K562 (cell line): ENCODE results near the gene ZDHHC14. TPM values are rescaled to one million over a fixed set of nuclear protein-coding genes. Genes with fewer than 3 reads are reported as not detected.

Experiments used
- DPF2 ChIP-seq: fragments of 450-650 bp; IDR thresholded peaks from 2 replicates; pipeline ENCODE4 v1.6.1; 2016
- HCFC1 ChIP-seq: IDR thresholded peaks from 2 replicates; pipeline ENCODE4 v1.6.1; 2012; ENCODE audit warnings: low read depth, low read length, improper control_type of control experiment
- MAFG ChIP-seq: fragments of 450-650 bp; conservative IDR thresholded peaks from 2 replicates; pipeline ENCODE4 v1.6.1; 2016; ENCODE audit warnings: missing genetic modification characterization, missing compliant biosample characterization
- MTA3 ChIP-seq: fragments of 450-650 bp; formaldehyde crosslinking; IDR thresholded peaks from 2 replicates; pipeline ENCODE4 v1.6.1; 2017; ENCODE audit warnings: mild to moderate bottlenecking, borderline replicate concordance
- RBBP5 ChIP-seq: fragments of 200-600 bp; sonication (generic); IDR thresholded peaks from 2 replicates; pipeline ENCODE4 v1.6.1; 2012; ENCODE audit warnings: borderline replicate concordance, mild to moderate bottlenecking, low read length, control low read depth, inconsistent platforms; ENCODE audit not compliant: insufficient read depth, poor library complexity, severe bottlenecking
- SAP30 ChIP-seq: fragments of 200-600 bp; sonication (generic); IDR thresholded peaks from 2 replicates; pipeline ENCODE4 v1.6.1; 2012; ENCODE audit warnings: borderline replicate concordance, low read depth, mild to moderate bottlenecking, moderate library complexity, low read length, control low read depth, inconsistent platforms; ENCODE audit not compliant: insufficient read depth, poor library complexity, severe bottlenecking
- SMARCB1 ChIP-seq: IDR thresholded peaks from 2 replicates; pipeline ENCODE4 v1.6.1; 2011; ENCODE audit warnings: improper control_type of control experiment, low read depth; ENCODE audit not compliant: insufficient read length
- XRCC4 ChIP-seq: IDR thresholded peaks from one replicate; pipeline ENCODE4 v1.6.1; 2011; ENCODE audit not compliant: insufficient read depth, insufficient read length; ENCODE audit errors: extremely low read depth
- ZNF143 ChIP-seq: sonication (generic); formaldehyde crosslinking; IDR thresholded peaks from 2 replicates; pipeline ENCODE4 v1.9.0; 2022; ENCODE audit warnings: mild to moderate bottlenecking, missing genetic modification reagents
- polyA plus RNA-seq, 8 experiments: library from polyadenylated mRNA; depleted of rRNA in 4 of 8; stranded (reverse) in 5 of 8; unstranded in 3 of 8; fragments of >200 nt; fragmentation: Nextera tagmentation in 2 of 8; fragmentation: Illumina TruSeq in 1 of 8; extraction: Ambion mirVana in 2 of 8; extraction: Trizol in 1 of 8; gene quantifications; 2 replicates each; pipeline versions ENCODE4 v1.2.1 to v1.2.3, GENCODE V29; 2011 to 2014; ENCODE audit warnings: inconsistent platforms in 1 of 8, missing spikeins in 1 of 8
- total RNA-seq, 7 experiments: library from RNA; depleted of rRNA in 6 of 7; stranded (reverse); fragments of >200 nt in 6 of 7; fragmentation: Illumina TruSeq in 2 of 7; extraction: Trizol in 2 of 7; gene quantifications; 2 replicates each; pipeline versions ENCODE4 v1.2.1 to v1.2.3, GENCODE V29; 2011 to 2021; ENCODE audit warnings: low replicate concordance in 1 of 7
- TF ChIP-seq, protein P1 (sequence below): sonication (generic); formaldehyde crosslinking; IDR thresholded peaks from 2 replicates; pipeline ENCODE4 v1.8.1; 2023; ENCODE audit warnings: mild to moderate bottlenecking, missing genetic modification reagents
- TF ChIP-seq, protein P2 (sequence below): fragments of 450-650 bp; IDR thresholded peaks from one replicate; pipeline ENCODE4 v1.6.1; 2018; ENCODE audit warnings: mild to moderate bottlenecking, moderate library complexity; ENCODE audit not compliant: partially characterized antibody
- TF ChIP-seq, protein P3 (sequence below): fragments of 450-650 bp; IDR thresholded peaks from 2 replicates; pipeline ENCODE4 v1.6.1; 2016; ENCODE audit warnings: antibody characterized with exemption
- TF ChIP-seq, protein P4 (sequence below): sonication (generic); formaldehyde crosslinking; IDR thresholded peaks from 2 replicates; pipeline ENCODE4 v1.8.1; 2023; ENCODE audit warnings: mild to moderate bottlenecking, missing genetic modification reagents
- TF ChIP-seq, protein P5 (sequence below), 2 experiments: fragments of 200-800 bp in 1 of 2; sonication (Bioruptor generic) in 1 of 2; sonication (generic) in 1 of 2; formaldehyde crosslinking in 1 of 2; IDR thresholded peaks in 1 of 2; conservative IDR thresholded peaks in 1 of 2; 2 replicates each; pipeline versions ENCODE4 v1.5.0 to v1.6.1; 2016 to 2020; ENCODE audit warnings: missing compliant biosample characterization in 1 of 2, missing genetic modification characterization in 1 of 2, missing genetic modification reagents in 1 of 2
- TF ChIP-seq, protein P6 (sequence below): fragments of 250-450 bp; sonication (Bioruptor Pico); IDR thresholded peaks from 2 replicates; pipeline ENCODE4 v1.4.0; 2020; ENCODE audit warnings: borderline replicate concordance

ZDHHC14 gene
- total and polyA plus RNA-seq, 9 of the 15 experiments (the other 6 are each of a cell fraction or from before 2014, with no cell fraction given): 0.92 to 23.1 (median 13.8) TPM

DNA sequence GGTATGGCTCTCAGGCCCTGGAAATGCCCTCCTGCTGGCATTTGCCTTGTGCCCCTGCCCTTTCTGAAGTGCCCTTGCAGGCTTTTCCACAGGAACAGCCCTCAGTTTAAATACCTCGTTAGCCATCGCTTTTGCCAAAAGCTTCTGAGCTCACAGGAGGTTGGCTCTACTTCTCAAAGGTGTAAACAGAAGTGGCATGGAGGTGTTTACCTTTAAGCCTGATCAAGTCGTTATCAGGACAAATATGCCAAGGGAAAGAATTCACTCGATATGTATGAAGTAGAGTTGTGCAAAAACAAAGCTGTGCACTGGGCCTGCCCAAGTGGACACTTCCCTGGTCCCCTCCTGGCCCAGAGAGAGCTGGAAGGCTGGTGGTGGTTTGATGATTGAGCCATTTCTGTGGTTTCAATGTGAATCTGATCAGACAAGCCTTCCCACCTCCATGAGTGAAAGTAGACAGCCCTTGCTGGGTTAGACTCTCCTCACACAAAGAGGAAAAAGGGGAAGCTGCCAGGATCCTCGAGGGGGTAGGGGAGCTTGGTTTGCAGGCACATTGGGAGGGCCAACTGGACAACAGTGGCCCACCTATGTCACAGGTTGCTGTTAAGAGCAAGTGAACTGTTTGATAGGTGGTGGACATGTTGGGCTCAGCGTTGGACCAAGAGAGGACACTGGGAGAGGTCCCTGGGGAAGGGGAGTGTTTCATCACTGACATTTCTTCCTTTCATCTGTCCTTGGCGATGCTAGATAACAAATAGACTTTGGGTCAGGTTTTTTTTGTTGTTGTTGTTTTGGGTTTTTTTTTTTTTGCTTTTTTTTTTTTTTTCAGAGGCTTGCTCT is 98.7 kb downstream of the ZDHHC14 start (continued):
- TF ChIP-seq, protein P1, sequence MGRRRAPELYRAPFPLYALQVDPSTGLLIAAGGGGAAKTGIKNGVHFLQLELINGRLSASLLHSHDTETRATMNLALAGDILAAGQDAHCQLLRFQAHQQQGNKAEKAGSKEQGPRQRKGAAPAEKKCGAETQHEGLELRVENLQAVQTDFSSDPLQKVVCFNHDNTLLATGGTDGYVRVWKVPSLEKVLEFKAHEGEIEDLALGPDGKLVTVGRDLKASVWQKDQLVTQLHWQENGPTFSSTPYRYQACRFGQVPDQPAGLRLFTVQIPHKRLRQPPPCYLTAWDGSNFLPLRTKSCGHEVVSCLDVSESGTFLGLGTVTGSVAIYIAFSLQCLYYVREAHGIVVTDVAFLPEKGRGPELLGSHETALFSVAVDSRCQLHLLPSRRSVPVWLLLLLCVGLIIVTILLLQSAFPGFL (CRISPR knock-in tag): no peak
- TF ChIP-seq, protein P2, sequence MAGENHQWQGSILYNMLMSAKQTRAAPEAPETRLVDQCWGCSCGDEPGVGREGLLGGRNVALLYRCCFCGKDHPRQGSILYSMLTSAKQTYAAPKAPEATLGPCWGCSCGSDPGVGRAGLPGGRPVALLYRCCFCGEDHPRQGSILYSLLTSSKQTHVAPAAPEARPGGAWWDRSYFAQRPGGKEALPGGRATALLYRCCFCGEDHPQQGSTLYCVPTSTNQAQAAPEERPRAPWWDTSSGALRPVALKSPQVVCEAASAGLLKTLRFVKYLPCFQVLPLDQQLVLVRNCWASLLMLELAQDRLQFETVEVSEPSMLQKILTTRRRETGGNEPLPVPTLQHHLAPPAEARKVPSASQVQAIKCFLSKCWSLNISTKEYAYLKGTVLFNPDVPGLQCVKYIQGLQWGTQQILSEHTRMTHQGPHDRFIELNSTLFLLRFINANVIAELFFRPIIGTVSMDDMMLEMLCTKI: no peak
- TF ChIP-seq XRCC4 (no peak), SMARCB1 (no peak), RBBP5 (no peak), DPF2 (peak; percentile 54; the same call in 1 of the 2 replicates), MAFG (tag) (no peak), ZNF143 (CRISPR knock-in tag) (0 out of 2 replicates have a peak, but pooled peaks have one; percentile 20), MTA3 (no peak), SAP30 (no peak), HCFC1 (no peak)
- TF ChIP-seq, protein P3, sequence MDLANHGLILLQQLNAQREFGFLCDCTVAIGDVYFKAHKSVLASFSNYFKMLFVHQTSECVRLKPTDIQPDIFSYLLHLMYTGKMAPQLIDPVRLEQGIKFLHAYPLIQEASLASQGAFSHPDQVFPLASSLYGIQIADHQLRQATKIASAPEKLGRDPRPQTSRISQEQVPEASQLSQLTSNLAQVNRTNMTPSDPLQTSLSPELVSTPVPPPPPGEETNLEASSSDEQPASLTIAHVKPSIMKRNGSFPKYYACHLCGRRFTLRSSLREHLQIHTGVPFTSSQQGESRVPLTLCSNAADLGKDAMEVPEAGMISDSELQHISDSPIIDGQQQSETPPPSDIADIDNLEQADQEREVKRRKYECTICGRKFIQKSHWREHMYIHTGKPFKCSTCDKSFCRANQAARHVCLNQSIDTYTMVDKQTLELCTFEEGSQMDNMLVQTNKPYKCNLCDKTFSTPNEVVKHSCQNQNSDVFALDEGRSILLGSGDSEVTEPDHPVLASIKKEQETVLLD: no peak
- TF ChIP-seq, protein P4, sequence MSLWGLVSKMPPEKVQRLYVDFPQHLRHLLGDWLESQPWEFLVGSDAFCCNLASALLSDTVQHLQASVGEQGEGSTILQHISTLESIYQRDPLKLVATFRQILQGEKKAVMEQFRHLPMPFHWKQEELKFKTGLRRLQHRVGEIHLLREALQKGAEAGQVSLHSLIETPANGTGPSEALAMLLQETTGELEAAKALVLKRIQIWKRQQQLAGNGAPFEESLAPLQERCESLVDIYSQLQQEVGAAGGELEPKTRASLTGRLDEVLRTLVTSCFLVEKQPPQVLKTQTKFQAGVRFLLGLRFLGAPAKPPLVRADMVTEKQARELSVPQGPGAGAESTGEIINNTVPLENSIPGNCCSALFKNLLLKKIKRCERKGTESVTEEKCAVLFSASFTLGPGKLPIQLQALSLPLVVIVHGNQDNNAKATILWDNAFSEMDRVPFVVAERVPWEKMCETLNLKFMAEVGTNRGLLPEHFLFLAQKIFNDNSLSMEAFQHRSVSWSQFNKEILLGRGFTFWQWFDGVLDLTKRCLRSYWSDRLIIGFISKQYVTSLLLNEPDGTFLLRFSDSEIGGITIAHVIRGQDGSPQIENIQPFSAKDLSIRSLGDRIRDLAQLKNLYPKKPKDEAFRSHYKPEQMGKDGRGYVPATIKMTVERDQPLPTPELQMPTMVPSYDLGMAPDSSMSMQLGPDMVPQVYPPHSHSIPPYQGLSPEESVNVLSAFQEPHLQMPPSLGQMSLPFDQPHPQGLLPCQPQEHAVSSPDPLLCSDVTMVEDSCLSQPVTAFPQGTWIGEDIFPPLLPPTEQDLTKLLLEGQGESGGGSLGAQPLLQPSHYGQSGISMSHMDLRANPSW (CRISPR knock-in tag): no peak
- TF ChIP-seq, protein P5, sequence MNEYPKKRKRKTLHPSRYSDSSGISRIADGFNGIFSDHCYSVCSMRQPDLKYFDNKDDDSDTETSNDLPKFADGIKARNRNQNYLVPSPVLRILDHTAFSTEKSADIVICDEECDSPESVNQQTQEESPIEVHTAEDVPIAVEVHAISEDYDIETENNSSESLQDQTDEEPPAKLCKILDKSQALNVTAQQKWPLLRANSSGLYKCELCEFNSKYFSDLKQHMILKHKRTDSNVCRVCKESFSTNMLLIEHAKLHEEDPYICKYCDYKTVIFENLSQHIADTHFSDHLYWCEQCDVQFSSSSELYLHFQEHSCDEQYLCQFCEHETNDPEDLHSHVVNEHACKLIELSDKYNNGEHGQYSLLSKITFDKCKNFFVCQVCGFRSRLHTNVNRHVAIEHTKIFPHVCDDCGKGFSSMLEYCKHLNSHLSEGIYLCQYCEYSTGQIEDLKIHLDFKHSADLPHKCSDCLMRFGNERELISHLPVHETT (CRISPR knock-in tag; conservative IDR thresholded peaks at IDR 0.05 in 1 of 2, IDR thresholded peaks at IDR 0.05 in 1 of 2): no peak
- TF ChIP-seq, protein P6, sequence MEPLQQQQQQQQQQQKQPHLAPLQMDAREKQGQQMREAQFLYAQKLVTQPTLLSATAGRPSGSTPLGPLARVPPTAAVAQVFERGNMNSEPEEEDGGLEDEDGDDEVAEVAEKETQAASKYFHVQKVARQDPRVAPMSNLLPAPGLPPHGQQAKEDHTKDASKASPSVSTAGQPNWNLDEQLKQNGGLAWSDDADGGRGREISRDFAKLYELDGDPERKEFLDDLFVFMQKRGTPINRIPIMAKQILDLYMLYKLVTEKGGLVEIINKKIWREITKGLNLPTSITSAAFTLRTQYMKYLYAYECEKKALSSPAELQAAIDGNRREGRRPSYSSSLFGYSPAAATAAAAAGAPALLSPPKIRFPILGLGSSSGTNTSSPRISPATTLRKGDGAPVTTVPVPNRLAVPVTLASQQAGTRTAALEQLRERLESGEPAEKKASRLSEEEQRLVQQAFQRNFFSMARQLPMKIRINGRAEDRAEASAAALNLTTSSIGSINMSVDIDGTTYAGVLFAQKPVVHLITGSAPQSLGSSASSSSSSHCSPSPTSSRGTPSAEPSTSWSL (CRISPR knock-in tag): no peak
